GM12873 (cell line): Measurements from ENCODE around the gene YPEL5.

Experiments used
- CTCF ChIP-seq: IDR thresholded peaks from 2 replicates; pipeline ENCODE4 v1.5.1; 2012; ENCODE audit warnings: low read depth, mild to moderate bottlenecking, moderate library complexity, low read length, control low read depth; ENCODE audit not compliant: insufficient read depth; ENCODE audit errors: missing control alignments

YPEL5 gene

GRCh38 chr2:30191107-30191506, 44.3 kb downstream of the YPEL5 start:
- no peak for TF ChIP-seq CTCF

DNA sequence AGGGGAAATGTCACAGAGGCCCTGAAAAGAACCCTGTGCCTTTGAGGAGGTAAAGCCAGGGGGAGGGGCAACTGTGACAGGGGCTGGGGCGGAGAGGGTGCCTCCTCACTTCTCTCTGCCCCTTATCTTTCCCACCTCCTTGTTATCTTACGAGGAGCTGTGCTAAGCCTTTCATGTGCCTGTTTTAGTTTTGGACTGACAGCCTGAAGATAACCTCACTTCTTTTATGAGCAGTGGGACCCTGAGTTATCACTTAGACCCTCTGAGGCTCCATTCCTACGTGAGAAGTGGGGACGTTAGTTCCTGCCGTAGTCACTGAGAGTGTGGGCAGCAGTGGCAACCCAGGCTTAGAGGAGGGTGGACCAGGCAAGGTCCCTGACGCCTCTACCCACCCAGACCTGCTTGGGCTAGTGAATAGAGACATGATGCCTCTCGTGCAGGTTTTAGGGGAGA, 45.0 kb downstream of the YPEL5 start:
- no peak for TF ChIP-seq CTCF

GRCh38 chr2:30192314-30192713, 45.5 kb downstream of the YPEL5 start:
- no peak for TF ChIP-seq CTCF

DNA sequence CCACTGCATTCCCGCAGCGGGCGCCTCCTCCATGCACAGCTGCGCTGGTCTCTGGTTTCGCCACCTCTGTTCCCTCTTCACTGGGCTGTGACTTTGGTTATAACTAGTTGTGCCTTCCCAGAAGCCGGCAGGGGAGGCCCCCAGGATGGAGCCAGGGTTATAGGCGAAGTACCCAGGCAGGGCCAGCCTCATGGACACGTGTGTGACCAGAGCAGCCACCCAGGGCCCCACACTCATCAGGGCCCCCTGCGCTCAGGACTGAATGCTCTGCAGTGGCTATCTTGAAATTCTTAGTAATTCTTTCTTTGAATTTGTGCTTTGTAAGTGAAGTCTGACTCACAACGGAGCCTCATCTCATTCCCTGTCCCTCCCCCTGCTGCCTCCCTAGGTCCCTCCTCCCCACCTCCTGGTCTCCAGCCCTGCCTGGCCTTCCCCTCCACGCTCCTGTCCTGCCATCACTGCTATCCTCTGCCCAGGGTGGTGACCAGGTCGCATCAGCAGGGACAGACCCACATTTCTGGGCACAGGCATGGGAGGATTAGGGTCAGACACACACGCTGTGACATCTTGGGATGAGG, 46.4 kb downstream of the YPEL5 start:
- no peak for TF ChIP-seq CTCF

DNA sequence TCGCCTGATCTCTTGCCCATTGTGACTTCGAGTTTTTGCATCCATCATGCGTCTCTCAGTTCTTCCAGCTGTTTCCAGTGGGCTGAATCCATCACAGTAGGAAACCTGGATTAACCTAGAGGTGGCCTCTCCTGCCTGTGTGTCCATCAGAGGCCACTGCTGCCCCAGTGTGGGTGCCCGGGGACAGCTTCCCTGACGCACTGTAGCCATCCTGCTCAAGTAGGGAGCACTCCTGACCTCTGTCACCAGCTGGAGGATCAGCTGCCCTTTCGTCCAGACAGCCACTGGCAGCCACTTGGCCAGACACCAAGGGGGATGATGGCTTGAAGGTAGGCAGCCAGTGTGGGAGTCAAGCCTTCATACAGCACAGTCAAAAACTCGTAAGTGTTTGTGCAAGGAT, 47.6 kb downstream of the YPEL5 start:
- TF ChIP-seq CTCF: no peak

- no peak for TF ChIP-seq CTCF
These were observed 48.2 kb downstream of the YPEL5 start for GRCh38 chr2:30195016-30195415.

- peak; percentile 14 for TF ChIP-seq CTCF
These were observed 50.9 kb downstream of the YPEL5 start for GRCh38 chr2:30197570-30198192.

DNA sequence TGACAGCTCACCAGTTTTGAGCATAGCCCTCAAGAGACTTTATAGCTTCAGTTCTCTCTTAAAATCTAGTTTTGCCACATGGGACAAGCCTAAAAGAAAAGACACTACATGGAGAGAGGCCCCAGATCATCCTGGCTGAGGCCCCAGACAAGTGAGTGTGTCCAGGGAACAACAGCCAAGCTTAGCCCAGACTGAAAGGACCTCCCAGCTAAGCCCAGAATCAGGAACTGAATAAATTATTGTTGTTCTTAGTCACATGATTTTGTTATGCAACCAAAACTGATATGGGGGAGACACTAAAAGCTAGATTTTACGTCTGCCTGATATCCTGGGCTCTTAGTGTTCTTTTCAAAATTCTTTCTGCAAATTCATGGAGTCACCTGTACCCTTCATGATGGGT, 55.2 kb downstream of the YPEL5 start:
- TF ChIP-seq CTCF: no peak
